Amniotic epithelial cell (primary cell): Measurements from ENCODE around the gene ADAMTSL5.
A peak's percentile ranks its signal among the peaks of the same experiment; 100 is the strongest.
"Not testable (repeated sequence)": the region's sequence is repeated elsewhere in the genome, so short reads cannot be mapped to it uniquely, and the experiment has no call there.

ENCODE experiments used
- DNase-seq: peaks from one replicate; pipeline ENCODE4 v3.0.0-alpha.2; 2010; ENCODE audit warnings: low read depth

ADAMTSL5 gene

GRCh38 chr19:1513499-1514294 lies 878 bp upstream of the ADAMTSL5 start:
- DNase-seq, result peak; percentile 32

DNA sequence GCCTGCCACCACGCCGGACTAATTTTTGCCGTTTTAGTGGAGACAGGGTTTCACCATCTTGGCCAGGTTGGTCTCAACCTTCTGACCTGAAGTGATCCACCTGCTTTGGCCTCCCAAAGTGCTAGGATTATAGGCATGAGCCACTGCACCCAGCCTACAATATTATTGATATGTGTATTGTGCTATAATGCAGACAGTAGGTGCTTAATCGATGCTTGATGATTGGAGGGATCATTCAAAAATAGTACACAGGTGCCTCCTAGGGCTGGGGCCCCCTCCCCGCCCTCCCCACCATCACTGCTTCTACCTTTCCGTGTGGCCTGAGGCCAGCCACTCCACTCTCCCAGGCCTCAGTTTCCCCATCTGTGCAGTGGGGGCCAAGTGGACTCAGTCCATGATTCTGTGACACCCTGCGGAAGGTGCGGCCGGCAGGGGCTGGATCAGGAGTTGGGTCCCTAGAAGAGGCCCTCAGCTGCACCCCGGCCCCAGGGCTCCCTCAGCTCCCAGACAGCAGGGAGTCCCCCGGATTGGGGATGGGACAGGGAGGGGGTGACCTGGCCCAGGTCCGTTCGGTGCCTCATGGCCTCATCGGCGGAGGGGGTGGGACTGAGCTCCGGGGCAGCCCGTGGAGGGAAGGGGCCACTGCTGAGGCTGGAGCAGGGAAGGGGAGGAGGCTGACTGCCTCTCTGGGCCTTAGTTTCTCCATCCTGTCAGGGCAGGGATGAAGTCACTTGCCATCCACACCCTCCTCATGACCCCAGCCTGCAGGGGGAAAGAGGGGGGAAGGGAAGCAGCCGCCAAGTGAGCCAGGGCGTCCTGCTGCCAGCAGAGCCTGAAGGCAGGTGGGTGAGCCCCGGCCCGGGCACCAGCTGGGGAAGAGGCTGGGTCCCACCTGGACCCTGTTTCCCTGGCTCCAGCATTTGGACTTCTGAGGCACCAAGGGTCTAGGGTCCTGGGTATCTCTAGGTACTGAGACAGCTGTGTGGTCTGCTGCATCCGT lies 1.2 kb downstream of the ADAMTSL5 start:
- no peak for DNase-seq

GRCh38 chr19:1510807-1511206 lies 2.0 kb downstream of the ADAMTSL5 start:
- DNase-seq, result no peak

- no peak for DNase-seq
These were observed 2.4 kb downstream of the ADAMTSL5 start for GRCh38 chr19:1510442-1510806.

DNA sequence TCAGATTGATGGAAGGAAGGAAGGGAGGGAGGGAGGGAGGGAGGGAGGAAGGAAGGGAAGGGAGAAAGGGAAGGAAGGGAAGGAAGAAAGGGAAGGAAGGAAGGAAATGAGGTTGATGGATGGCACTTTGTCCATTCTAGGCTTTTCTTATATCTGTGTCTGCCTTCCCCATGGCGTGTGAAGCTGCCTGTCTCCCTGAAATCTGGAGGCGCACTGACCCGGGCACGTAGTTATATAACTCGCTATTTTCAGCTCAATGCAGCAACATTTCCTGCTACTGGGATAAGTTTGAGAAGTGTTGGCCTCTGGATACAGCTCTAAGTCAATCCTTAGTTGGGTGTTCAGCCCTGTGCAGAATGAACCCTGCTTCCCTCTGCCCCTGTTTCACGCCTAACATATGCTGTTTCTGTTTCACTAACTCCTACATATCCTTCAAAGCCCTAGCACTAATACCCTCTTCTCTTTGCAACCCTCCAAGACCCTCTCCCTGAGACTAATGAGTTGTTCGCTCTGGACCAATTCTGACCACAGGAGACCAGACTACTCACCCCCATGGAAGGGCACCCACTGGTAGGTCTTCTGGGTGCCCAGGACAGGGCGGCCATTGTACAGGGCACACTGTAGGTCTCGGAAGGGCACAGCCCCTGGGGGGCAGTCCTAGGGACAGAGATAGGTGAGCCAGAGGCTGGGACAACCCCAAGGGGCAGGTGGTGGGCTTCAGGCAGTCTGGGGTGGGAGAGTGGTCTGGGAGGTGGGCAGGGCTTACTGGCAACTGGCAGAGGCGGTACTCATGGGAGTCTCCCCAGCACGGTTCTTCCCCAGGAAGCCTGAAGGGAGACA lies 3.0 kb downstream of the ADAMTSL5 start:
- DNase-seq, result no peak

GRCh38 chr19:1508507-1508856 lies 4.3 kb downstream of the ADAMTSL5 start:
- no peak for DNase-seq

DNA sequence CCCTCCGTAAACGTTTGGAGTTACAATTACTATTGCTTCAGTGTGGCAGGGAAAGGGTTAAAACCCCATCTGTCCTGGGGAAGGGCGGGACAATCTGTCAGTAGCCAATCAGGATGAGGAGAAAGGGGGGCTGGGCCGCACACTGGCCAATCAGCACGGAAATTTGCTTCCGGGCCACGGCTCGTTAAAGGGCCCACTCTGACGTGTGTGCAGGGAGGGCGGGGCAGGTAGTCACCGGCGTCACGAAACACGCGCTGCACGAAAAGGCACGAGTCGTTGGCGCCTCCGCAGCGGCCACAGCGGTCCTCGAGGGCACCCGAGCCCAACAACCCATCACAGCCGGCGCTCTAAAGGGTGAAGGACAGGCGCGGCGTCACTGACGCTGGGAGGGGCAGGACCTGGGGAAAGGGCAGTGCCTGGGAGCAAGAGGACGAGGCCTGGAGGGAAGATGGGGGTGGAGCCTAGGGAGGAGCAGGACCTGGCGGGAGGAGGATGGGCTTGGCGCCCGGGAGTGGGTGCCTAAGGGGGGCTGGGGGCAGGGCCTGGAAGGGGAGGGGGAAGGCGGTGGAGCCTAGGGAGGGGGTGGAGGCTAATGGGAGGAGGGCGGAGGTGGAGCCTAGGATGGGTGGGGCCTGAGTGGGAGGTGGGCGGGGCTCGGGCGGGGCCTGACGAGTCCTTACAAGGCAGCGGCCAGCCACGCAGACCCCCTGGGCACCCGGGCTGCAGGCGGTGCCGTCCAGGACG lies 4.9 kb downstream of the ADAMTSL5 start:
- DNase-seq, result peak; percentile 95

- DNase-seq, result no peak
These were observed 5.6 kb downstream of the ADAMTSL5 start for GRCh38 chr19:1507192-1507660.

- no peak for DNase-seq
These were observed 6.6 kb downstream of the ADAMTSL5 start for GRCh38 chr19:1505991-1506881.

DNA sequence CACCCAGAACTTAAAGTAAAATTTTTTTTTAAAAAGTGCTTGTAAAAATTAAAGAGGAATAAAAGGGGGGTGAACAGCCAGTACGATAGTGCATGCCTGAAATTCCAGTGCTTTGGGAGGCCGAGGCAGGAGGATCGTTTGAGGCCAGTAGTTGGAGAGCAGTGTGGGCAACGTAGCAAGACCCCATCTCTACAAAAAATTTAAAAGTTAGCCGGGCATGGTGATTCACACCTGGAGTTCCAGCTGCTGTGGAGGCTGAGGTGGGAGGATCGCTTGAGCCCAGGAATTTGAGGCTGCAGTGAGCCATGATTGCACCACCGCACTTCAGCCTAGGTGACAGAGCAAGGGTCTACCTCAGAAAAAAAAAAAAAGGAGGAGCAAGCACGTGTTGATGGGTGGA lies 7.8 kb downstream of the ADAMTSL5 start:
- DNase-seq, result no peak

- DNase-seq, result no peak
These were observed 8.7 kb downstream of the ADAMTSL5 start for GRCh38 chr19:1503925-1504773.

DNA sequence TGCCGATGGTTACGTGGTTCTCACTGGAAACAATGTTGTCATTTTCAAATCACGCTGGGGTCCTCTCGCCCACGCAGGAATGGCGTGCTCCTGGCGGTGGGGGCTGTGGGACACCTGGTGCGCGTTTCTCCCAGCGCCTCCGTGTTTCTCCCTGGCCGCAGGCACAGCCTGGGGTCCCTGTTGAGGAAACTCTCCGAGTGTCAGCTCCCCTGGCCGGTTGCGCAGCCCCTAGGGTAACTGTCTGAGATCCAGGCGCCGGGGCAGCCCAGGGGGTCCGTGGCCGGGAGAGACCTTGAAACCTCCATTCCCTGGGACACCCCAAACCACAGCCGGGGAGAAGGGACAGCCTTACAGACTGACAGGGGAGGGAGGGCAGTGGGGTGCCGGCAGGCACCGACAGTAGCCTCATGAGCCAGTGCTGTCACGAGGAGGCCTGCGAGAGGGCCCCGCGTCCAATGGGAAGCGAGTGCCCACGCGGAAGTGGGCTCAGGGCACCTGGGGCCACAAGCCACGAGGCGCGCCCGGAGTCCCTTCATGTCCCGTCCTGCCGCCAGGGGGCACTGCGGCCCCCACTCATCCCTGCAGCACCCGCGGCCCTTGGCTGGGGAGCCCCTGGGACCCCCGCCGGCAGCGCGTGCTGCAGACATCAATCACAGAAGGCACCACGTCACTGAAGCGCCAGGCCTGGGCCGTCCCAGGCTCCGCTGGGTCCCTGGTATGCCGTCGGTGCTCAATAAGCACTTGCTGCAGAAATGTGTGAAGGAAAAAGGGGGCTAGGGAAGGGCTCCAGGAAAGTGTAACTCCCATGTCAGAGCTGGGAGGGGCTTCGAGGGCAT lies 9.5 kb downstream of the ADAMTSL5 start:
- peak; percentile 38 for DNase-seq

GRCh38 chr19:1502433-1503088 lies 10.3 kb downstream of the ADAMTSL5 start:
- DNase-seq, result no peak

DNA sequence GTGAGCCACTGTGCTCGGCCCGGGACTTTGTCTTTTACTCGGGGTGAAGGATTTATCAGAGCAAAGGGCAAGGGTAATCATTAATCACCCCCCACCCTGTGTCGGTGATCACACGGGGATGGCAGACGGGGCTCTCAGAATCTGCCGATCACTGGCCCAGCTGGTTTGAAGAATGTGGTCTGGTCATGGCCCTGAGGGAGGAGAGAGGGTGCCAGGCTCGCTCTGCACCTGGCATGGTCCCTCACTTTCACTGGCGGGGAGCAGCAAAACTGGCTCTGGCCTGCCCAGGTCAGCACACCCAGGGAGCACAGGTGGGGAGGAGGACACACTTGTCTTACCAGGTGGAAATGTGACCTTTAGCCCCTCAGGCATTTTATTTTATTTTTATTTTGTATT lies 11.6 kb downstream of the ADAMTSL5 start:
- DNase-seq, result no peak

GRCh38 chr19:1499231-1499630 lies 13.6 kb downstream of the ADAMTSL5 start:
- not testable (repeated sequence) for DNase-seq

GRCh38 chr19:1497578-1498235 lies 15.1 kb downstream of the ADAMTSL5 start:
- DNase-seq, result no peak
